Progenitor cell of endocrine pancreas (in vitro differentiated cells): ENCODE data around the gene BOD1L1. TPM values are rescaled to one million over a fixed set of nuclear protein-coding genes. Genes with fewer than 3 reads are reported as not detected.

ENCODE experiments used
- DNase-seq: peaks from one replicate; pipeline ENCODE4 v3.0.0; 2021; ENCODE audit warnings: low spot score; ENCODE audit not compliant: unreplicated experiment
- H3K27ac Mint-ChIP-seq: 2 replicates; pipeline ENCODE4 v1.8.0; 2021; ENCODE audit warnings: mild to moderate bottlenecking, moderate library complexity, mixed read lengths
- H3K27me3 Mint-ChIP-seq: 2 replicates; pipeline ENCODE4 v1.8.0; 2021; ENCODE audit warnings: mixed read lengths
- H3K36me3 Mint-ChIP-seq: 2 replicates; pipeline ENCODE4 v1.8.0; 2022; ENCODE audit warnings: mixed read lengths; ENCODE audit not compliant: insufficient read depth
- H3K4me1 Mint-ChIP-seq: 2 replicates; pipeline ENCODE4 v1.8.0; 2021; ENCODE audit warnings: low read depth, mixed read lengths
- H3K4me3 Mint-ChIP-seq: 2 replicates; pipeline ENCODE4 v1.8.0; 2021; ENCODE audit warnings: low read depth, mild to moderate bottlenecking, moderate library complexity, mixed read lengths
- H3K9me3 Mint-ChIP-seq: 2 replicates; pipeline ENCODE4 v1.8.0; 2021; ENCODE audit warnings: low read depth, mixed read lengths
- total RNA-seq: library from RNA; stranded (reverse); gene quantifications from 2 replicates; pipeline ENCODE4 v1.2.1, GENCODE V29; 2021
- TF ChIP-seq, protein P1 (sequence below): fragments of 200-600 bp; sonication (generic); IDR thresholded peaks from one replicate; pipeline ENCODE4 v1.5.0; 2021; ENCODE audit warnings: antibody characterized with exemption, mild to moderate bottlenecking; ENCODE audit not compliant: unreplicated experiment

The BOD1L1 gene
- total RNA-seq, 1 donor from 2014 or later, result 42.1 TPM

DNA sequence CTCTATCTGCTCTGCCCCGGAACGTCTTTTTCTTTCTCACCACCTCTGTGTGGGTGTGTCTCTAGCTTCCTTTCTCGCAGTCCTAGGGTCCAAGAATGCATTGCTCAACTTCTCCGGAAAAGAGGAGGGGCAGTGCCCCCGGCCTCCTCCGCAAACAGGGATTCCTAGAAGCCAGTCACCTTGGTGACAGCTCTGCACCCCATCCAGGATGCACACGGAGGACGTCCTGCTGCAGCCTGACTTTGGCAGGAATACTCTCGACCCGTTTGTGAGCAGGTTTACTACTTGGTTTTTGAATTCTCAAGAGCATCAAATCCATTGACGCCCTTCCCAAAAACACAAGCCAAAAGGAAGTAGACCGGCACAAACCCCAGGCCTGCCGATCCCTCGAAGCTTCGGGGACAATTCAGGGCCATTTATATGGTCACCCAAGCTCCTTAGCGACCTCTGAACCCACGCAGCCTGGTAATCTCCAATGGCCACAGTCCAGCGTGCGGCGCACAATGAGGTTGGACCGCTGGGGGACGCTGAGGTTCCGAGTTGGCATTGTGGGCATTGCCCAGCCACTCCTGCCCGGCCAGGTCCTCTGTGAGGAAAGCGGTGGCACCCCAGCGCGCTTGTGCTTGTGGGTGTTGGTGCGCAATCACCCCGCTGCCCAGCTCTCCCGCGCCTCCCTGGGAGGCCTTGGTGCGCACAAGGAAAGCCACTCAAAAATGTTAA is 93.0 kb downstream of the BOD1L1 start:
- Mint-ChIP-seq H3K4me3 (no peak overlapping the region), H3K36me3 (no peaks in the 10 kb centered on the region), H3K27me3 (peaks cover 91% of the 10 kb centered on the region), H3K9me3 (no peaks in the 10 kb centered on the region), H3K27ac (no peak overlapping the region), H3K4me1 (no peaks in the 10 kb centered on the region)
- DNase-seq, result no peak
- TF ChIP-seq, protein P1, sequence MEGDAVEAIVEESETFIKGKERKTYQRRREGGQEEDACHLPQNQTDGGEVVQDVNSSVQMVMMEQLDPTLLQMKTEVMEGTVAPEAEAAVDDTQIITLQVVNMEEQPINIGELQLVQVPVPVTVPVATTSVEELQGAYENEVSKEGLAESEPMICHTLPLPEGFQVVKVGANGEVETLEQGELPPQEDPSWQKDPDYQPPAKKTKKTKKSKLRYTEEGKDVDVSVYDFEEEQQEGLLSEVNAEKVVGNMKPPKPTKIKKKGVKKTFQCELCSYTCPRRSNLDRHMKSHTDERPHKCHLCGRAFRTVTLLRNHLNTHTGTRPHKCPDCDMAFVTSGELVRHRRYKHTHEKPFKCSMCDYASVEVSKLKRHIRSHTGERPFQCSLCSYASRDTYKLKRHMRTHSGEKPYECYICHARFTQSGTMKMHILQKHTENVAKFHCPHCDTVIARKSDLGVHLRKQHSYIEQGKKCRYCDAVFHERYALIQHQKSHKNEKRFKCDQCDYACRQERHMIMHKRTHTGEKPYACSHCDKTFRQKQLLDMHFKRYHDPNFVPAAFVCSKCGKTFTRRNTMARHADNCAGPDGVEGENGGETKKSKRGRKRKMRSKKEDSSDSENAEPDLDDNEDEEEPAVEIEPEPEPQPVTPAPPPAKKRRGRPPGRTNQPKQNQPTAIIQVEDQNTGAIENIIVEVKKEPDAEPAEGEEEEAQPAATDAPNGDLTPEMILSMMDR, result no peak

DNA sequence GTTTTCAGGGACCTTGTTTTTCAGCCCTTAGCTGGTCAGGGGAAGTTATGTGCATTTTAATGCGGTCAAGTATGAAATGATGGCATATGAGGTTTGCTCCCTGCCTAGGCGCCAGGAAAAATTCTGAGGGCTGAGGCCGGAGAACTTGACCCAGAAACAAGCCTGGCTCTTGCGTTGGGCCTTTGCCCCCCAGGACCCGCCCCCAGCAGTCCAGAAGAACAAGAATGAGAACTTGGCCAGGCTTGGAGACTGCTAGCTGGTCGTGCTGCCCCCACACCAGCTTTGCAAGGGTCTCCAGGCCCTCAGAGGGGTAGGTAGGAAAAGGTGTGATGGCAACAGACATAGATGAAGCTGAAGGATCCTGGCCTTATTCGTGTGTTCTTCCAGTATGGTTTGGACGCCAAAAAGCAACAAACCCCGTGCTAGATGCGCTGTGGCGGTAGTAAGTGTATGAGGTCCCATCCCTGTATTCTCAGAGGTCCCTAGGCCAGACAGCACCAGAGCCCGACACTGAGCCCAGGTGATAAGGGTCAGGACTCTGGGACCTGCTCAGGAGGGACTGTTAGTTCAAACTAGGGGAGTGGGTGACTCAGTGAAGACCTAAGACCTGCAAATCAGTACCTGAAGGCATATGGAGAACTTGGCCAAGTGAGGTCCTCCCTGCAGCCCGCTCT is 93.7 kb downstream of the BOD1L1 start:
- no peaks in the 10 kb centered on the region for H3K9me3 Mint-ChIP-seq
- no peaks in the 10 kb centered on the region for H3K4me1 Mint-ChIP-seq
- no peak overlapping the region for H3K4me3 Mint-ChIP-seq
- TF ChIP-seq, protein P1, result no peak
- H3K36me3 Mint-ChIP-seq, result no peaks in the 10 kb centered on the region
- H3K27me3 Mint-ChIP-seq, result peaks cover 89% of the 10 kb centered on the region
- no peak for DNase-seq
- H3K27ac Mint-ChIP-seq, result no peak overlapping the region

DNA sequence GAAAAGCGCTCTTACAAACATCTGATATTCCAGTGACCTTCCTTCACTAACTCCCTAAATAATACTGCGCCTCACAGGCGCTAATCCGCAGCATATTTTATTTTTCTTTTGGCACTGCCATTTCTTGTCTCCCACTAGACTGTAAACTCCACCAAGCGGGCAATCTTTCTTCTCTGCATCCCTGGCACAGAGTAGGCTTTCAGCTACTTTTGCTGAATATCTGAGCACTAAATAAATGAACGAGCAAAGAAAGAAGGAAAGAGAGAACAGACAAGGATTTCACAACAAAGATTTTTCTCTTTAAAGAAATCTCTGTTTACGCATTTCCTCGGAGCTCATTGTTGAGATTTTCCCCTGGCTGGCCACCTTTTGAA is 95.9 kb downstream of the BOD1L1 start:
- no peaks in the 10 kb centered on the region for H3K9me3 Mint-ChIP-seq
- no peaks in the 10 kb centered on the region for H3K36me3 Mint-ChIP-seq
- peaks cover 80% of the 10 kb centered on the region for H3K27me3 Mint-ChIP-seq
- TF ChIP-seq, protein P1, result no peak
- no peak overlapping the region for H3K27ac Mint-ChIP-seq
- H3K4me1 Mint-ChIP-seq, result no peaks in the 10 kb centered on the region
- no peak for DNase-seq
- H3K4me3 Mint-ChIP-seq, result no peak overlapping the region

DNA sequence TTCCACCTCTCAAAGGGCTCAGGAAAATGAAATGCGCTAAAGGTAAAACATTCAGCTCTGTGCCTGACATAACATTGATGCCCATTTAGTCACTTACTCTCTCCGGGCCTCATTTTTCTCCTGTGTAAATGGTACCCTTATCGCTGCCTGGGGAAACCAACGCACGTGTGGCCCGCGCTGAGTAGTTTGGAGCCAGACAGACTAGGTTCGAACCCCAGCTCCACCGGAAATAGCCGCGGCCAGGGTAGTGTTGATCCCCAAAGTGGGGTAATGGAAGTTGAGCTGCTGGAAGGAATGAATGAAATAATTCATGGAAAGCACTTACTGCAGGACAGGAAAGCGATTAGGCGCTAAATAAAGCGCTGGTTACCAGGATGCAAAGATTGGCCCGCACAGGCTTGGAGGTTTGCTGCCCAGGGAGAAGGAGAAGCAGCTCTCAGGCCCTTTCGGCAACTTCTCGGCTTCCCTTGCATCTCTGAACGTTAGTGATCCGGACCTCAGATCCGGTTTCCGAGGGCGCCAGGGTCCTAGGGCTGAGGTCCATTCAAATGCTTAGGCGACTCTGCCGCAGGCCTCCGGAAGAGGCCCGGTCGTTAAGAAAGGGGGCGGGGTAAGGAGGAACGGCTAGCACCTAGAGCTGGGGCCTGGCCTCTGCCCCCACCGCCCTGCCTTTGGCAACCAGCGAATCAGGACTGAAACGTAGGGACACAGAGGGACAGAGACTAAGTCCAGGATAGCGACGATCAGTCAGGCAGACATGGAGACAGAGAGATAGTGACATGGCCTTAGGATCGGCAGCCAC is 96.5 kb downstream of the BOD1L1 start:
- H3K9me3 Mint-ChIP-seq, result no peaks in the 10 kb centered on the region
- H3K36me3 Mint-ChIP-seq, result no peaks in the 10 kb centered on the region
- H3K27ac Mint-ChIP-seq, result no peak overlapping the region
- peak overlapping the region; percentile 6 for H3K4me3 Mint-ChIP-seq
- TF ChIP-seq, protein P1, result no peak
- H3K4me1 Mint-ChIP-seq, result no peaks in the 10 kb centered on the region
- DNase-seq, result no peak
- H3K27me3 Mint-ChIP-seq, result peaks cover 78% of the 10 kb centered on the region
